Endothelial cell (in vitro differentiated cells): ENCODE data around the gene RUSF1. TPM values are rescaled to one million over a fixed set of nuclear protein-coding genes. Genes with fewer than 3 reads are reported as not detected.
"Not testable (repeated sequence)": the region's sequence is repeated elsewhere in the genome, so short reads cannot be mapped to it uniquely, and the experiment has no call there.

Experiments used
- DNase-seq: peaks from one replicate; pipeline ENCODE4 v3.0.0; 2021; ENCODE audit warnings: low spot score
- H3K27ac Mint-ChIP-seq: one replicate; pipeline ENCODE4 v1.8.0; 2021; ENCODE audit warnings: mixed read lengths, inconsistent platforms; ENCODE audit not compliant: unreplicated experiment
- H3K27me3 Mint-ChIP-seq: one replicate; pipeline ENCODE4 v1.8.0; 2021; ENCODE audit warnings: mild to moderate bottlenecking, moderate library complexity, mixed read lengths, inconsistent platforms; ENCODE audit not compliant: unreplicated experiment
- H3K36me3 Mint-ChIP-seq: one replicate; pipeline ENCODE4 v1.8.0; 2021; ENCODE audit warnings: mild to moderate bottlenecking, low read depth, mixed read lengths, inconsistent platforms; ENCODE audit not compliant: unreplicated experiment
- H3K4me1 Mint-ChIP-seq: one replicate; pipeline ENCODE4 v1.8.0; 2021; ENCODE audit warnings: mild to moderate bottlenecking, mixed read lengths, inconsistent platforms; ENCODE audit not compliant: unreplicated experiment
- H3K4me3 Mint-ChIP-seq: one replicate; pipeline ENCODE4 v1.8.0; 2021; ENCODE audit warnings: mild to moderate bottlenecking, mixed read lengths, inconsistent platforms; ENCODE audit not compliant: unreplicated experiment
- H3K9me3 Mint-ChIP-seq: one replicate; pipeline ENCODE4 v1.8.0; 2021; ENCODE audit warnings: mixed read lengths, inconsistent platforms; ENCODE audit not compliant: unreplicated experiment
- total RNA-seq: library from RNA; stranded (reverse); fragmentation: NEBNext Ultra II Directional; extraction: Animal tissue kit (Norgen Biotek cat#: 25700); gene quantifications from one replicate; pipeline ENCODE4 v1.2.1, GENCODE V29; 2021; ENCODE audit not compliant: unreplicated experiment
- TF ChIP-seq, protein P1 (sequence below): fragments of 200-600 bp; sonication (generic); IDR thresholded peaks from one replicate; pipeline ENCODE4 v1.5.0; 2021; ENCODE audit warnings: antibody characterized with exemption; ENCODE audit not compliant: unreplicated experiment

RUSF1 gene
- total RNA-seq, 1 donor from 2014 or later = 54.2 TPM

GRCh38 chr16:31525113-31525512 is 16.9 kb upstream of the RUSF1 start:
- no peak for DNase-seq
- Mint-ChIP-seq H3K9me3 (peaks cover 5% of the 10 kb centered on the region), H3K27me3 (peaks cover 16% of the 10 kb centered on the region), H3K4me3 (no peak overlapping the region), H3K27ac (no peak overlapping the region), H3K36me3 (no peaks in the 10 kb centered on the region), H3K4me1 (peaks cover 13% of the 10 kb centered on the region)
- TF ChIP-seq, protein P1, sequence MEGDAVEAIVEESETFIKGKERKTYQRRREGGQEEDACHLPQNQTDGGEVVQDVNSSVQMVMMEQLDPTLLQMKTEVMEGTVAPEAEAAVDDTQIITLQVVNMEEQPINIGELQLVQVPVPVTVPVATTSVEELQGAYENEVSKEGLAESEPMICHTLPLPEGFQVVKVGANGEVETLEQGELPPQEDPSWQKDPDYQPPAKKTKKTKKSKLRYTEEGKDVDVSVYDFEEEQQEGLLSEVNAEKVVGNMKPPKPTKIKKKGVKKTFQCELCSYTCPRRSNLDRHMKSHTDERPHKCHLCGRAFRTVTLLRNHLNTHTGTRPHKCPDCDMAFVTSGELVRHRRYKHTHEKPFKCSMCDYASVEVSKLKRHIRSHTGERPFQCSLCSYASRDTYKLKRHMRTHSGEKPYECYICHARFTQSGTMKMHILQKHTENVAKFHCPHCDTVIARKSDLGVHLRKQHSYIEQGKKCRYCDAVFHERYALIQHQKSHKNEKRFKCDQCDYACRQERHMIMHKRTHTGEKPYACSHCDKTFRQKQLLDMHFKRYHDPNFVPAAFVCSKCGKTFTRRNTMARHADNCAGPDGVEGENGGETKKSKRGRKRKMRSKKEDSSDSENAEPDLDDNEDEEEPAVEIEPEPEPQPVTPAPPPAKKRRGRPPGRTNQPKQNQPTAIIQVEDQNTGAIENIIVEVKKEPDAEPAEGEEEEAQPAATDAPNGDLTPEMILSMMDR = no peak

DNA sequence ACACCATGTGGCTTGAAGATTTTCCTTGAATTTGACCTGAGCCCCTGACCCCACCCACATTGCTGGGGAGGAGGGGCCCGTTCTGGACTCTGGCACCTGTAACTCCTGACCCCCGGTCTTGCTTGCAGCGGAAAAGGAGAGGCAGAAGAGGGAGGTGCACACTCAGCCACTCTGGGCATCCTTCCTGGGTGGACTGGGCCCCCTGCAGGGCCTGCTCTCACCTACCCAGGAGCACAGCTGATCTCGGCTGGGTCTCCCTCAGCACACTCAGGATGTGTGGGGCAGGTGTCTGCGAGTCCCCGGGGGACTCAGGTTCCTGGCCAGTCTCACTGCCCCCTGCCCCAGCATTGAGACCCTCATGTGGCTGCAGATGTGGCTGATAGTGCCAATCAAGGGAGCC is 15.6 kb upstream of the RUSF1 start:
- H3K4me3 Mint-ChIP-seq, H3K27ac Mint-ChIP-seq, H3K4me1 Mint-ChIP-seq, H3K9me3 Mint-ChIP-seq, DNase-seq, H3K27me3 Mint-ChIP-seq, H3K36me3 Mint-ChIP-seq: not testable (repeated sequence)

- H3K27ac Mint-ChIP-seq = no peak overlapping the region
- TF ChIP-seq, protein P1 = no peak
- DNase-seq = no peak
- H3K4me1 Mint-ChIP-seq = no peaks in the 10 kb centered on the region
- peaks cover 2% of the 10 kb centered on the region for H3K27me3 Mint-ChIP-seq
- no peaks in the 10 kb centered on the region for H3K9me3 Mint-ChIP-seq
- H3K36me3 Mint-ChIP-seq = no peaks in the 10 kb centered on the region
- H3K4me3 Mint-ChIP-seq = no peak overlapping the region
These were observed 13.9 kb upstream of the RUSF1 start for GRCh38 chr16:31522071-31522470.

GRCh38 chr16:31521368-31521767 is 13.2 kb upstream of the RUSF1 start:
- Mint-ChIP-seq H3K4me3 (no peak overlapping the region), H3K27ac (no peak overlapping the region), H3K36me3 (no peaks in the 10 kb centered on the region), H3K4me1 (no peaks in the 10 kb centered on the region), H3K27me3 (peaks cover 4% of the 10 kb centered on the region), H3K9me3 (no peaks in the 10 kb centered on the region)
- no peak for DNase-seq
- TF ChIP-seq, protein P1 = no peak

DNA sequence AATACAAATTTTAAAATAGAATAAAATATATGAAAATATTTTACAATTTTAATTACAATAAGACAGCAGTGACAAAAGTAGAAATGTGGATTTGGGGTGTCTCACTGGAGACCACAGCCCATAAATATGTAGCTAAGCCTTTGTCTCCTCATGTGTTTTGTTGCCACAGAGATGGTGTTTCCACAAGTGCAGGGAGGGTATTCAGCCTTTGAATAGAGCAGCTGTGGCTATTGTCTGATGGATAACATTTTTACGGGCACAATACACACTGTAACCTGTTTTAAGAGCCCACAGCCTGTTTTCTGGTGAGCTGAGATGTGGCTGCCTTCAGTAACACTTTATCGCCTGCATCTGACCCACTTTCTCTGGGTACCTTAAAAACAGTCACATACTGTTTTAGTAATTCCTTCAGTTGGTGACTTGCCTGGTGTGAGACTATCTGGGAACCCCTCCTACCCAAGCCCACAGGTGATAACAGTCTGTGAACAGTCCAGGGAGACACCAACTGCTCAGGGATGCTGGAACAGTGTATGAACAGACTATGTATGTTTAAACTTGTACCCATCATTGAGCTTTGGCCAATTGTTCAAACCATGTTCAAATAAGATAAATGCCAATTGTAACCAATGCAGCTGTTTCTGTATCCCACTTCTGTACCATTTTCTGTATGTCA is 11.7 kb upstream of the RUSF1 start:
- H3K4me1 Mint-ChIP-seq = no peaks in the 10 kb centered on the region
- H3K9me3 Mint-ChIP-seq = no peaks in the 10 kb centered on the region
- H3K36me3 Mint-ChIP-seq = no peaks in the 10 kb centered on the region
- TF ChIP-seq, protein P1 = no peak
- no peak overlapping the region for H3K27ac Mint-ChIP-seq
- peaks cover 4% of the 10 kb centered on the region for H3K27me3 Mint-ChIP-seq
- no peak overlapping the region for H3K4me3 Mint-ChIP-seq
- no peak for DNase-seq
